HG02678 (cell line): ENCODE data around the gene EOMES.
"Not testable (repeated sequence)": the region's sequence is repeated elsewhere in the genome, so short reads cannot be mapped to it uniquely, and the experiment has no call there.

Experiments used
- ATAC-seq: cut with Tn5 transposase; IDR thresholded peaks from one replicate; pipeline ENCODE4 v1.9.1; 2021; ENCODE audit warnings: mild to moderate bottlenecking, moderate library complexity; ENCODE audit not compliant: unreplicated experiment

The EOMES gene

GRCh38 chr3:27721717-27722564, at the start of gene EOMES:
Gene EOMES, minus strand, starts transcription at chr3:27722323. Its CDS starts 29 bp downstream, at chr3:27722294.
- ATAC-seq, result peak; percentile 55

GRCh38 chr3:27770384-27770783, 48.3 kb upstream of the EOMES start:
- not testable (repeated sequence) for ATAC-seq

- no peak for ATAC-seq
These were observed 44.9 kb upstream of the EOMES start for GRCh38 chr3:27767000-27767399.

GRCh38 chr3:27758083-27758482, 36.0 kb upstream of the EOMES start:
- ATAC-seq, result no peak

GRCh38 chr3:27756877-27757276, 34.8 kb upstream of the EOMES start:
- ATAC-seq, result no peak

- ATAC-seq, result no peak
These were observed 30.8 kb upstream of the EOMES start for GRCh38 chr3:27752926-27753325.

- no peak for ATAC-seq
These were observed 27.5 kb upstream of the EOMES start for GRCh38 chr3:27749643-27750042.

- ATAC-seq, result no peak
These were observed 24.7 kb upstream of the EOMES start for GRCh38 chr3:27746838-27747237.

GRCh38 chr3:27740854-27741253, 18.7 kb upstream of the EOMES start:
- ATAC-seq, result no peak

GRCh38 chr3:27737091-27737490, 15.0 kb upstream of the EOMES start:
- ATAC-seq, result no peak

GRCh38 chr3:27730774-27731659, 8.9 kb upstream of the EOMES start:
- ATAC-seq, result no peak

GRCh38 chr3:27729748-27730611, 7.9 kb upstream of the EOMES start:
- ATAC-seq, result no peak

- ATAC-seq, result no peak
These were observed 7.2 kb upstream of the EOMES start for GRCh38 chr3:27729325-27729724.

- peak; percentile 63 for ATAC-seq
These were observed 6.3 kb upstream of the EOMES start for GRCh38 chr3:27728195-27729087.

- no peak for ATAC-seq
These were observed 4.1 kb upstream of the EOMES start for GRCh38 chr3:27726240-27726639.

- ATAC-seq, result no peak
These were observed 2.5 kb upstream of the EOMES start for GRCh38 chr3:27724459-27725197.

- ATAC-seq, result no peak
These were observed 1.8 kb upstream of the EOMES start for GRCh38 chr3:27723815-27724458.

- no peak for ATAC-seq
These were observed 1.3 kb upstream of the EOMES start for GRCh38 chr3:27723456-27723814.

GRCh38 chr3:27723001-27723445, 900 bp upstream of the EOMES start:
- no peak for ATAC-seq
